GM21447 (cell line): ENCODE measurements around the gene SULT1A4.
"Not testable (repeated sequence)": the region's sequence is repeated elsewhere in the genome, so short reads cannot be mapped to it uniquely, and the experiment has no call there.

ENCODE experiments used
- ATAC-seq: cut with Tn5 transposase; IDR thresholded peaks from one replicate; pipeline ENCODE4 v1.9.1; 2021; ENCODE audit not compliant: unreplicated experiment

The SULT1A4 gene

DNA sequence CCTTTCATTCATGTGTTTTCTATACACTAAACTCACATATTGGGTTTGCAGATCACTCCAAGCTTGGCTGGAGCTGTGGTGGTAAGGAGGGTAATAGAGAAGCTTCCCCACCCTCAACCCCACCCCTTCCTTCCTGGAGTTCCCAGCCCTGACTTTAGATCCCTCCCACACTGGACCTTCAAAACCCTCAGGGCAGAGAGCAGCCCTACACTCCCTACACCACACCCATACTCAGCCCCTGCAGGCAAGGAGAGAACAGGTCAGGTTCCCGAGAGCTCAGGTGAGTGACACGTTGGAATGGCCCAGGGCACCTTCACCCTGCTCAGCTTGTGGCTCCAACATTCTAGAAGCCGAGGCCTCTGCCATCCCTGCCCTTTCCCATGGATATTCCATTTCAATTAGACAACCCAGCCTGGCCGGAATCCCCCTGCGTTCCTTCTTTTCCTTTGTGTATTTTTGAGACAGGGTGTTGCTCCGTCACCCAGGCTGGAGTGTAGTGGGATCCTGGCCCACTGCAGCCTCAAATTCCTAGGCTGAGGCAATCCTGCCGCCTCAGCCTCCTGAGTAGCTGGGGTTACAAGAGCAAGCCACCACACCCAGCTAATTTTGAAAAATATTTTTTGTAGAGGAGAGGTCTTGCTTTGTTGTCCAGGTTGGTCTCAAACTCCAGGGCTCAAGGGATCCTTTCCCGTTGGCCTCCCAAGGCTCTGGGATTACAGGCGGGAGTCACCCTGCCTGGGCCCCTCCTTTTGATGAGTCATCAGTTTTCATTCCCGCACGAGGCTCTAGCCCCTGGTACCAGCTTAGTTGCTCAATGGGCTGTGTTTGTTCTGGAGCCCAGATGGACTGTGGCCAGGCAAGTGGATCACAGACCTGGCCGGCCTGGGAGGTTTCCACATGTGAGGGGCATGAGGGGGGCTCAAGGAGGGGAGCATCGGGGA, at the start of gene SULT1A4:
SULT1A4 (plus strand) TSS at position 208 of the 941 bp plus-strand sequence. CDS start 1,473 bp downstream, outside the sequence.
- ATAC-seq: not testable (repeated sequence)

DNA sequence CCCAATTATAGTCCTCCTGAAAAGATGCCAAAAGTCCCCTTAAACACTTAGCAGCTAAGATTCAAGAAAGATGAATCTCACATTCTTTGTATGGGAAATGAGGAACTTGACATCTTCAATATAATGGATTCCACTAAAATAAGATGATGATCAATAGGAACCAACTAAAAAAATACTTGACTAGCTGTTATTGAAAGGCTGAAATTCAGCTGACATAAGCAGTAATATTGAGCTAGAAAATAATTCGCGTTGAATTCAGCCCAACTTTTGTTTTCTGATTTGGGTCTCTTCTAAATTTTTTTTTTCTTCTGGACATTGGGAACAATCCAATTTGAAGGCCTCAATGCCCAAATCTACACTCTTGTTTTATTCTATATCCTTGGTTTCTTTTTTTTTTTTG, 36.1 kb upstream of the SULT1A4 start:
- not testable (repeated sequence) for ATAC-seq

DNA sequence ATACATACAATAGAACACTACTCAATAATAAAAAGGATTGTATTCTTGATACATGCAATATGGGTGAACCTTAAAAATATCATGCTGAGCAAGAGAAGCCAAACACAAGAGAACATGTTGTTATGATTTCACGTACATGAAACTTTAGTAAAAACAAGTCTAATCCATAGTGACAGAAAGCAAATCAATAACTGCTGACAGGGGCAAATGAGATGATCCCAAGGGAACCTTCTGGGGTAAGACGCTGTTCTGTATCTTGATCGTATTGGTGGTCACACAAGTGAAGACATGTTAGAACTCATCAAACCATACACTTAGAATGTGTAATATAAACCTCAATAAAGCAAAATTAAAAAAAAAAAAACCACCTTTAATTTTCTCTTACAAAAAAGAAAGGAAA, 34.3 kb upstream of the SULT1A4 start:
- not testable (repeated sequence) for ATAC-seq

DNA sequence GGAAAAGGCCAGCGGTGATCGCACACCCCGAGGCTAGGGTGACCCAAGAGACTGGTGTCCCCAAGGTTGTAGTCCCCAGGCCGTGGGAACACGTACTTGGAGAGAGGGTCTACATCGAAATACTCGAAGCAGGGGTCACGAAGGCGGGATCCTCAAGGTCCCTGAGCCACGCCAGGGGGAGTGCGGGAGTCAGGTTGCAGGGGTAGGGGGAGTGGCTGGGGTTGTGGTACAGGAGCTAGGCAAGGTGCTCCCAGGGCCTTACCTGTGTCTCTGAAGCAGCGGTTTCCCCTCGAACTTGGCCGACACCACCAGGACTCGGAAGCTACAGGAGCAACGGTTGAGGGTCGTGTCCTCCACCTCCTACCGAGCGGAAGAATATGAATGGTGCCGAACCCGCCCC, 6.0 kb upstream of the SULT1A4 start:
- ATAC-seq: peak; percentile 20

DNA sequence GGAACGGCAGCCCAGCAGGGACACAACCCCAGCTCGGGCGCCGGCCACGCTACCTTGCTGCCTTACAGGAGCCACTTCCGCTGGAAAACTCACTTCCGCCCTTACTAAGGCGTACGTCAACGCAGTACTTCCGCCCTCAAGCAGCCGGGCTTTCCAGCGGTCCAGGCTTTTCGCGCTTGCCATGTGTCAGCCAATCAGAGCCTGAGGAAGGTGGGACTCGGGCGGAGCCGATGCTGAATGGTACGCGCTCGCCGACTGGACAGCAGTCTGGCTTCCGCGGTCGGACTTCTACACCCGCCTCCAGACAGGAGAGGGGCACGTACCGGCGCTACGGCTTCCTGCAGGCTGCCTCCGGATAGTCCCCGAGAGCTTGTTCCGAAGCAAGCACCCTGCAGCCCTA, 5.4 kb upstream of the SULT1A4 start, which contains the start of the genes BOLA2 and SLX1B:
BOLA2 (minus strand) TSS at position 83 of the 400 bp plus-strand sequence. CDS start 98 bp downstream, outside the sequence.
SLX1B (plus strand) TSS at position 265 of the 400 bp plus-strand sequence.
- peak; percentile 83 for ATAC-seq

DNA sequence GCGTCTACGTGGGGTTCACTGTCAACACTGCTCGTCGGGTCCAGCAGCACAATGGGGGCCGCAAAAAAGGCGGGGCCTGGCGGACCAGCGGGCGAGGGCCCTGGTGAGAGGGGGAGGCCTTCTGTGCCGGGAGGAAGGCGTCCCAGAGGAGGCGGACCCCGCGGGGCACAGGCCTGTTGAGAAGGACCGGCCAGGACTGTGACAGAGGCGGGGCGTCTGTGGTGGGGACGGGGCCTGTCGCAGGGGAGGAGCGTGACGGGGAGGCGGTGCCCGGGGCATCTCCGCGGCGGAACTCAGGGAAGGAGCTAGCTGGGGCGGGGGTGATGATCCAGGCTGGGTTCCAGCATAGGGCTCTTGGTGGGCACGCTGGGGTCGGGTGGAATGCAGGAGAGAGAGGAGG, 4.9 kb upstream of the SULT1A4 start:
- ATAC-seq: peak; percentile 63

DNA sequence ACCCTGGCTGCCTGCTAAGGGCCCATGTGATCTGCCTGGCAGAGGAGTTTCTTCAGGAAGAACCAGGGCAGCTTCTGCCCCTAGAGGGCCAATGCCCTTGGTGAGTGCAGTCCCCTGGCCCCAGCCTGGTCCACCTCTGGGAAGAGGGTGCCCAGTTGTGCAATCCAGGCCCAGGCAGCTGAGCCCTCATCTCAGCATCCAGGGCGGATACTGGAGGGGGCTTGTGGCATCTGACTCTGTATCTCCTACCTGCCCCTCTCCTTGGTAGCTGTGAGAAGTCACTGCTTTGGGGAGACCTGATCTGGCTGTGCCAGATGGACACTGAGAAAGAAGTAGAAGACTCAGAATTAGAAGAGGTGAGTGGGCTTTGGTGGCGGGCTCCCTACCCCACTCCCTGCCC, 2.1 kb upstream of the SULT1A4 start:
- not testable (repeated sequence) for ATAC-seq

DNA sequence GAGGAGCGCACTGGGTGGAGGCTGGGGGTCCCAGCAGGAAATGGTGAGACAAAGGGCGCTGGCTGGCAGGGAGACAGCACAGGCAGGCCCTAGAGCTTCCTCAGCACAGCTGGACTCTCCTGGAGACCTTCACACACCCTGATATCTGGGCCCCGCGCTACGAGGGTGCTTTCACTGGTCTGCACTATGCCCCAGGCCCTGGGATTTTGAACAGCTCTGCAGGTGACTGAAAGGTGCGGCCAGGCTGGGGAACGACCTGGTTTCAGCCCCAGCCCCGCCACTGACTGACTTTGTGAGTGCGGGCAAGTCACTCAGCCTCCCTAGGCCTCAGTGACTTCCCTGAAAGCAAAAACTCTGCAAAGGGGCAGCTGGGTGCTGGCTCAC, 926 bp downstream of the SULT1A4 start:
- ATAC-seq: not testable (repeated sequence)

DNA sequence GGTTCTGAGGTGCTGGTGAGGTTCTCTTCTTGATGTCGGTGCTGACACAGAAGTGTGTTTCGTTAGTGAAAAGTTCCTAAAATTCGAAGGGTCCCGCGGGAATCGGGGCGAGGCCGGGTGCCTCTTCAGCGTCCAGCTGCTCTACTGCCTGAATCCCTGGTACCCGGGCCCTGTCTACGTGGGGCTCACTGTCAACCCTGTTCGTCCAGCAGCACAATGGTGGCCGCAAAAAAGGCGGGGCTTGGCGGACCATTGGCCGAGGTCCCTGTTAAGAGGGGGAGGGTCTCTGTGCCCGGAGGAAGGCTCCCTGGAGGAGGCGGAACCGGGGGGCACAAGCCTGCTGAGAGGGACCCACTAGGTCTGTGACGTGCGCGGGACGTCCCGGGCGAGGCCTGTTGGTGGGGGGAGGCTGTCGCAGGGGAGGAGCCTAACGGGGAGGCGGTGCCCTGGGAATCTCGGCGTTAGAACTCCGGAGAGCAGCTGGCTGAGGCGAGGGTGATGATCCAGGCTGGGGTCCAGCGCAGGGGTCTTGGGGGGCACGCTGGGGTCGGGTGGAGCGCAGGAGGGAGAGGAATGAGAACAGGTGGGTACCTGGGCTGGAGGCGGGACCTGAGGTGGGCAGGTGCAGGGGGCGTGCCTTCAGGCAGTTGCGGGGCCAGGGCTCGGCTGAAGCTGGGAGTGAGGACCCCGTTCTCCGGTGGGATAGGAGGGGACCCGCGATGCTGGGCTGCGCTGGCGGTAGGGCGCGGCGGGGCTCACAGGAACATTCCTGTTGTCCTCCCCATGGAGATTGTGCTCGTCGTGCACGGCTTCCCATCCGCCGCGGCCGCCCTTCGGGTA, 6.5 kb downstream of the SULT1A4 start:
- not testable (repeated sequence) for ATAC-seq

DNA sequence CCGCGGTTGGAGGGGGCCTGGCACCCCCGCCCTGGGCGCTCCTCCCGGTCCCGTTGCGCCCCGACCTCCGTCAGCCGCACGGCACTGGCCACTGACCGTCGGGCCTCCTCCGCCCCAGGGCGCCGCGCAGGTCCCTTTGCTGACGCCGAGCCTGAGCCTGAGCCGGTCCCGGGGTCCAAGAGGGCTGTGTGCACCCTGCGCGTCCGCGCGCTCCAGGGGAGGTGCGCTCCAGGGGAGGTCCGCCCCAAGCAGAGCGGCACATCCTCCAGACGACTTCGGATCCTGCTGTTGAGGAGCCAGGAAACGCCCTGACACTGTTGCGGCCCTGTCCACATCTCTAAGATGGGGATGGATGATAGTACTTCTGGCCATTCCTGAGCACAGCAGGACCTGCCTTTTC, 7.2 kb downstream of the SULT1A4 start:
- ATAC-seq: not testable (repeated sequence)

DNA sequence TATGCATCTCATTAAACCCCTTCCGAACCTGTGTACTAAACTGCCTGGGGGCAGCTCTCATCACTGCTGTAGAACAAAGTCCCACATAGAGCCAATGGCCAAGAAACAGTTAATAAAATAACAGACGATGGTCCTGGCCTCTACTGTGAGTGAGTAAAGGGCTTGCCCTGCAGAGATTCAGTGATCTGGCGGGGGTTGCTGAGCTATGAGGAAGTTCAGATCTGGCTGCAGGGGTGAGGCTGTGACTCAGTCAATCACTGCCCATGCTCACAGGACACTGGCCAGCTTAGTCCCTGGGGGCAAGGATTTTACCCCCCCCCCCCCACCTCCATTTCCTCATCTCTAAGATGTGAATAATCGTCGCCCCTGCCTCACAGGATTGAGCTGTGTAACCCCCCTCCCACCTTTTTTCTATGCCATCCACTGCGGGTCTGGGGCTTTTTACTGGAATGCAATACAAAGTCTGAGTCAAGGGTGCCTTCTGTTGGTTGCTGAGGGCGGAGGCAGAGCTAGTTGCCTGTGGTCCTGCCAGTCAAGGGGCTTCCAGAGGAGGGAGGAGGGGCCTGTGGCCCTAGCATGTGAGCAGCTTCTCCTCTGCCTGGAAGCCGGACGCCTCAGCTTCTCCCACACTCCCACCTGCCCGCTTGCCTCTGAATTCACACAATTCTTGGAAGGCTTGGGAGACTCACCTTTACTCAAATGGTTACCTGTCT, 8.1 kb downstream of the SULT1A4 start:
- not testable (repeated sequence) for ATAC-seq

DNA sequence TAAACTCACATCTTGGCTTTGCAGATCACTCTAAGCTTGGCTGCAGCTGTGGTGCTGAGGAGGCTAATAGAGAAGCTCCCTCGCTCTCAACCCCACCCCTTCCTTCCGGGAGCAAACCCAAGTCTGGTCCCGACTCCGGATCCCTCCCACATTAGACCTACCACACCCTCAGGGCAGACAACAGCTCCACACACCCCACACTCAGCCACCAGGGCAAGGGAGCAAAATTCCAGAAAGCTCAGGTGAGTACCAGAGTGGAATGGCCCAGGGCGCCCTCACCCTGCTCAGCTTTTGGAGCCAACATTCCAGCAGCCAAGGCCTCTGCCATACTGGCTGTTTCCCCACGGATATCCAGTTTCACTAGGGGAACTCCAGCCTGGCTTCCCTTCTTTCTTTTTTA, 9.9 kb downstream of the SULT1A4 start:
- not testable (repeated sequence) for ATAC-seq

DNA sequence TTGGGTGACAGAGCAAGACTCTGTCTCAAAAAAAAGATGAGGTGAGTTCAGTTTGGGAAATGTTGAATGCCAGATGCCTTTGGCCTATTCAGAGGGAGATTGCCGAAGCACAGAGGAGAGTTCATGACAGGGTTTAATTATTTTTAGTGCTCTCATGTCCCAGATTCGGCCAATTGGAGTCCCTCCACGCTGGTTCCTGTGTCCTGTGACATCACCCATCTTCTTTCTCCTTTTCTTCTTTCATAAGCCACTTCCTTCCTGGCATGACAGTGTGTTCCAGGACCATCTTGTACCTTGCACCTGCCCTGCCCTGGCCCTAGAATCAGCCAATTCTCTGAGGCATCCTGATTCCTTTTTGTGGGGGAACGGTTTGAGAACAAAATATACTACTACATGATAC, 12.4 kb downstream of the SULT1A4 start:
- ATAC-seq: not testable (repeated sequence)

DNA sequence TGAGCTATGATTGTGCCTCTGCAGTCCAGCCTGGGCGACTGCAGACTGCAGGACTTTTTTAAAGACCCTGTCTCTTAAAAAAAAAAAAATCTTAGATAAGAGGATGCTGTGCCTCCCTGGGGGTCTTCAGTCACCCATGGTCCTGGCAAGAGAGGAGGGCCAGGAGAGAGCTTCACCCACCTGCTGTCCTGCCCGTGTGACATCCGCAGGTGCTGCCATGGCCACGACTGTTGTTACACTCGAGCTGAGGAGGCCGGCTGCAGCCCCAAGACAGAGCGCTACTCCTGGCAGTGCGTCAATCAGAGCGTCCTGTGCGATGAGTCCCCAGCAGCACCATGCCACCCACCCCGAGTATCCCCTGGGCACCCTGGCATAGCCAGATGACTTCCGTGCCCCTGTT, 22.6 kb downstream of the SULT1A4 start:
- ATAC-seq: not testable (repeated sequence)

DNA sequence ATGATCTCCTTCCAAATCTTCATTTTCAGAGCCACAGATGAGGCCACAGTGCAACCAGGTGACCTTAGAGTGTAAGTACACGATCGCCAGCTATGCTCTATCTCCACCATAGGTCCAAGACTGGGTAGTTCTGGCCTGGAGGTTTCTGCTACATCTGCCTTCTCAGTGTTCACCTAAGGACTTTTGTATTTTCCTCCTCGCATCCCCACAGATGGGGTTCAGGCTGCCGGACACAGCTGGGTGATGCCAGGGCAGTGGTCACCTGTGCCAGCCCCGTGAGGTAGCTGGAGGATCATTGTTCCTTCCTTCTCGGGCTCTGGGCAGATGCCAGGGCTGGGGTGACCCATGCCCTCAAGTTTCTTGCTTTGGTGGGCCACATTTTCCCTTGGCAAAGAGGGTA, 46.6 kb downstream of the SULT1A4 start, which contains the start of gene NPIPB12:
NPIPB12 (minus strand) TSS at position 101 of the 400 bp plus-strand sequence.
- not testable (repeated sequence) for ATAC-seq
